NOMO-1 treated with DMSO at 0.1 percent for 48 hours (cell line): Measurements from ENCODE around the gene PDP2.

Experiments used
- DNase-seq: peaks from one replicate; lab custom pipeline; 2025; ENCODE audit not compliant: unreplicated experiment; lab: John Stamatoyannopoulos, UW

PDP2 gene

DNA sequence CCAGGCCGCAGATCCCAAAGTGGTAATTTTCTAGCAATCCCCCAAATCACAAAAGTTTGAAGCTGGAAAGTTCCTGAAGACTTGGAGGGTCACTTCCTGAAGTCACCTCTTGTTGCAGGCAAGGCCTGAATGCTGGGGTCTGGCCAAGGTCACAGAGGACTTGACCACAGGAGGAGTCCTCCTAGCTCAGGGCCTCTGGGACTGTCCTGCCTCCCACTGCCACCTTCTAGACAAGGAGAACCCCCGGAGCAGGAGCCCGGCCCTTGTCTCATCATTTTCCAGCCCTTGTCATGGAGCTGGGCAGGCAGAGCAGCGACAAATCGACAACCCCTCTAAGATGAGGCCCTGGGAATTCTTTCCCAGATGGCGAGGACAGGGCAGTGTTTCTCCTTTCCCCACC is 38.0 kb downstream of the PDP2 start:
- DNase-seq = no peak

GRCh38 chr16:66918803-66919568 is 38.7 kb downstream of the PDP2 start, which contains the start of gene CDH16:
Gene CDH16, minus strand, starts transcription at chr16:66918885. Its CDS starts 820 bp downstream, at chr16:66918065.
- no peak for DNase-seq

GRCh38 chr16:66919569-66920298 is 39.4 kb downstream of the PDP2 start:
- DNase-seq = no peak

GRCh38 chr16:66920299-66920590 is 39.9 kb downstream of the PDP2 start:
- DNase-seq = no peak

- no peak for DNase-seq
Observed at GRCh38 chr16:66920924-66921680, 40.8 kb downstream of the PDP2 start.

DNA sequence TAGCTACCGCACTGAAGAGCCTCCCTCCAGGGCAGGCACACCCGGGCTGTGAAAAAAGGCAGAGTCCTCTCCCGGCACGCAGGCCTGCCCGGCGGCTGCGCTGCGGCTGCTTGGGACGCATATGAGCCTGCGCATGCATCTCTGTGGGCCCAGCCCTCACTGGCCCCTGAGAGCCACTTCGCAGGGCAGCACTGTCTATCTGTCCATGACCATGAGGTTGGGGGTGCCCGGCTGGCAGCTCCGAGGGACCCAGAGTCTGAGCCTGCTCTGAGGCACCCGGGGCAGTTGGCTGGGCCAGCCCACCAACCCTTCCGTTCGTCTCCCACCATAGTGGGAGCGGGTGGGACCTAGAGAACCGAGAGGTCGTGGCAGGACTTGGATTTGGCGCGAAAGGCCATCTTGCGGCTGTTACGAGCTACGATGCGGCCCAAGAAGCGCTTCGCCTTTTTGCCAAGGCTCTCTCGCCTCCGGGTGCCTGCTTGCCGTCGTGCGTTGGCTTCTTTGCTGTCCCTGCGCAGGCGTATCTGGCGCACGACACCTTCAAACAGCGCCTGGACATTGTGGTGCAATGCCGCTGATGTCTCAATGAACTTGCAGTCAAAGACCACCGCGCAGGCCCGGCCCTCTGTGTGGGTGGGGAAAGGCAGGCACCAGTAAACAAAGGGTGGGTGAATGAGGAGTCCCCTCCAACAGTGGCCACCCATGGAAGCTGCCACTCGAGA is 41.6 kb downstream of the PDP2 start:
- DNase-seq = no peak

DNA sequence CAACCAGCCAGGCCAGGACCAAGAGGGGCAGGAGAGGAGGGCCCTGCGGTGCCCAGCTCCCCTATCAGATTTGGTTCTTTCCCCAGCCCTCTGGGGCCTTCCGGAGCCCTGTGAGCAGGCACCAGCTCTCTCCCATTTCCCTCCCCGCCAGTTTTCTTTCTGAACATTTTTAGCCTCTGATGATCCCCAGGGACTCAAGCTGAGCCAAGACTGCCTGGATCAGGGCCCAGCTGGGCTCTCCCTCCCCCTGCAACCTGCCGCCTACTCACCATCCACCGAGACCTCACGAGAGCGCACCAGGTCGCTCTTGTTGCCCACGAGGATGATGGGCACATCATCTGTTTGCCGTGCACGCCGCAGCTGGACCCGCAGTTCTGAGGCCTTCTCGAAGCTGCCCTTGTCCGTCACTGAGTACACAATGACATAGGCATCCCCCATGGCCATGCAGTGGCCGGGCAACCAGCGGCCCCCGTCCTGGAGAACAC is 43.0 kb downstream of the PDP2 start:
- no peak for DNase-seq

DNA sequence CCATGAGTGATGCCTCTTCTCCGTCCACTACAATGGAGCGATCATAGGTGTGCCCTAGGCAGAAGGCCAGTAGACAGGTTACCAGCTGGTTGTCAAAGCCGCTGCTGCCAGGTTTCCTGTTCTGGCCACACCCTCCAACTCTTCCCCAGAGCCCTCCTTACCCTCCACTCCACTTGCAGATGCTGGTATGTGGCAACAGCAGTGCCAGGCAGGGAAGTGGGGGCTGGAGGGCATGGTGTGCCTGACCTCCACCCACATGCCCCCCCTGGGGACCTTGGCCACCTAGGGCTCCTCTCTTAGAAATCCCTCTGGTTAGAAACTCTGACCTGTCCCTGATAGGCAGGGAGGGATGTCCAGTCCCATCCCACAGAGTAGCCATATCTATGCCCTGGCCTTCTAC is 43.6 kb downstream of the PDP2 start:
- DNase-seq = no peak

- peak; percentile 22 for DNase-seq
Observed at GRCh38 chr16:66924527-66925321, 44.4 kb downstream of the PDP2 start.

DNA sequence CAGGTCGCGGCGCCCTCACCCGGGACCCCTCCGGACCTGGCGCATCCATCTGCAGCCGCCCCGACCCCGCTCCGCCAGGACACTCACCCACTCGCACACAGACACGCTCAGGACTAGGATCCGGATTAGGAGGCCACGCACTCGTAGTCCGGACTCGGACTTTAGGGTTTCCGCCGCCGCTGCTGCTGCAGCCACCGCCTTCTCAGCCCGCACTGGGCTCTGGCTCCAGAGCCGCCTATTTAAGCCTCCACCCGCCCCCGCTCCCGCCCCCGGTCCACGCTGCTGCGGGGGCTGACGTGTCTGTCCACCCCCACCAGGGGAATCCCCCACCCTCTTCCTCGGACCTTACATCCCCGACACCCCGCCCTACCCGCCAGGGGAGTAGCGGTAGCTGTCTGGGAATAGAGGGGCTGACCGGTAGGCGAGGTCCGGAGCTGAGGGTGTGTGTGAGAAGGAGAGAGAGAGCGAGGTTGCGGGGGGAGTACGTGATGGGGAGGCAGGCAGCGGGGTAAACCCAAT is 45.1 kb downstream of the PDP2 start, which contains the start of gene RRAD:
TSS of gene RRAD (minus strand) at position 214 of the 519 bp plus-strand sequence. CDS start 356 bp downstream, outside the sequence.
- no peak for DNase-seq

GRCh38 chr16:66926171-66926947 is 46.0 kb downstream of the PDP2 start:
- DNase-seq = no peak

DNA sequence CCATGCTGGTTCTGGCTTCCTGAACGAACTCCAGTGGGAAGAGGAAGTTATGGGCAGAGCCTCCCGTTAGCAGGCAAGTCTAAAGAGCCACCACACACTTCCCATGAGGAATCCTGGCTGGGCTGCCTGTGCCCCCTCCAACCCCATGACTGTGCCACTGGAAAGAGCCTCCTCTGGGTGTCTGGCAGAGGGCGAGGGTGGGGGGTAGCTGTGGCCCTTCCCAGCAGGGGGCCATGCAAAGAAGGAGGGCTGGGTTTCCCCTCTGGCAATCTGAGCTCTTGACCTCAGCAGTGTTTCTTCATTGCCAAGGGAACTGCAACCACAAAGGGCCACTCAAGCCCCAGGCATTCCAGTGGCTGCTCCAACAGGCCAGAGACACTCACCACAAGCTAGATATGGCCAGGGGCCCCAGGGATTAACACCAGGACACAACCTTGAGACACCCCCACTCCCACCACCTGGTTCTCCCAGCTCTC is 46.7 kb downstream of the PDP2 start:
- DNase-seq = no peak

- no peak for DNase-seq
Observed at GRCh38 chr16:66927918-66928649, 47.8 kb downstream of the PDP2 start.

DNA sequence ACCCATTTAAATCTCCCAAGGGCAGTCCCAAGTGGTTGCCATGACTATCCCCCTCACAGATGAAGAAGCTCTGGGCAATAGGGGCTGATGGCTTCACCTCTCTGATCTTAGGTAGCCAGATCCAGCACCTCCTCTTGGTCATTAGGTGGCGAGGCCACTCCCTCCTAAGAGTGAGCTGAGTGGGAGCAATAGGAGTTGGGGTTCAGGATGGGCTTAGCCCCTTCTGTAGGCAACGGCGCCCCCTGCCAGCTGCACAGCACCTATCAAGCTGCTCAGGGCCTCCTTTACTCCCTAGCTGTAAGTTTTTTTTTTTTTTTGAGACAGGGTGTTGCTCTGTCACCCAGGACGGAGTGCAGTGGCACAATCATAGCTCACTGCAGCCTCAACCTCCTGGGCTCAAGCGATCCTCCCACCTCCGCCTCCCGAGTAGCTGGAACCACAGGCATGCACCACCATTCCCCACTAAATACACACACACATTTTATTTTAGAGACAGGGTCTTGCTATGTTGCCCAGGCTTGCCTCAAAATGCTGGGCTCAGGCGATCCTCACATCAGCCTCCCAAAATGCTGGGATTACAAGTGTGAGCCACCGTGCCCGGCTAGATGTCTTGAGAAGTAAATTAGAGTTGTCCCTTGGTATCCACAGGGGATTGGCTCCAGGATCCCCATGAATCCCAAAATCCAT is 48.5 kb downstream of the PDP2 start:
- DNase-seq = no peak

- no peak for DNase-seq
Observed at GRCh38 chr16:66930189-66930588, 49.9 kb downstream of the PDP2 start.

DNA sequence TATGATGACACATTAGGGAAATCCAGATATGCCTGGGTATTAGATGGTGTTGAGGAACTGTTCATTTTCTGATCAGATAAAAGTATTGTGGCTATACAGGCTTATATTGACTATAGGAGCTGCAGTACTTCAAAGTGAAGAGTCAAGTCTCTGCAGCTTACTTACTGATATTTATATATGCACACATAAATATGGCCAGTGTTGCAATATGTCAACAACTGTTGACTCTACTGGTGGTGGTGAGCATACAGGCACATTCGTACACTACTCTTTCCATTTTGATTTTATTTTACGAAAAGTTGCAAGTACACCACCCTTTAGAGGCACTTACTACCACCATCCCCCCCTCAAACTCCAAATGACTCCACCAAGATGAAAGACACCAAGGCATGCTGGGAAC is 51.4 kb downstream of the PDP2 start:
- no peak for DNase-seq

- no peak for DNase-seq
Observed at GRCh38 chr16:66932076-66932475, 51.8 kb downstream of the PDP2 start.

GRCh38 chr16:66933776-66934137 is 53.4 kb downstream of the PDP2 start:
- no peak for DNase-seq
